GM19397 (cell line): ENCODE data around the gene GTPBP2.
A peak's percentile ranks its signal among the peaks of the same experiment; 100 is the strongest.
"Not testable (repeated sequence)": the region's sequence is repeated elsewhere in the genome, so short reads cannot be mapped to it uniquely, and the experiment has no call there.

Experiments
- ATAC-seq: cut with Tn5 transposase; IDR thresholded peaks from one replicate; pipeline ENCODE4 v1.9.1; 2021; ENCODE audit warnings: mild to moderate bottlenecking, moderate library complexity; ENCODE audit not compliant: unreplicated experiment

GTPBP2 gene

GRCh38 chr6:43662948-43663347 lies 33.9 kb upstream of the GTPBP2 start:
- not testable (repeated sequence) for ATAC-seq

- no peak for ATAC-seq
Observed at GRCh38 chr6:43658161-43658560, 29.1 kb upstream of the GTPBP2 start.

- no peak for ATAC-seq
Observed at GRCh38 chr6:43657221-43657802, 28.2 kb upstream of the GTPBP2 start.

- ATAC-seq, result not testable (repeated sequence)
Observed at GRCh38 chr6:43652822-43653221, 23.8 kb upstream of the GTPBP2 start.

- ATAC-seq, result no peak
Observed at GRCh38 chr6:43648248-43648647, 19.2 kb upstream of the GTPBP2 start.

GRCh38 chr6:43647613-43648012 lies 18.5 kb upstream of the GTPBP2 start:
- ATAC-seq, result no peak

GRCh38 chr6:43645613-43645964 lies 16.5 kb upstream of the GTPBP2 start:
- ATAC-seq, result no peak

GRCh38 chr6:43644940-43645612 lies 16.0 kb upstream of the GTPBP2 start, which contains the start of gene RSPH9:
Gene RSPH9 (plus strand): TSS chr6:43645036. CDS start chr6:43645099, 63 bp downstream.
- no peak for ATAC-seq

GRCh38 chr6:43639984-43640800 lies 11.1 kb upstream of the GTPBP2 start:
- ATAC-seq, result no peak

- ATAC-seq, result no peak
Observed at GRCh38 chr6:43636308-43636659, 7.2 kb upstream of the GTPBP2 start.

GRCh38 chr6:43635387-43636307 lies 6.6 kb upstream of the GTPBP2 start, which contains the start of gene MAD2L1BP:
Gene MAD2L1BP (plus strand): TSS chr6:43635840. CDS start chr6:43635876, 36 bp downstream.
- peak; percentile 89 for ATAC-seq

- ATAC-seq, result no peak
Observed at GRCh38 chr6:43634702-43635303, 5.7 kb upstream of the GTPBP2 start.

GRCh38 chr6:43633002-43633401 lies 3.9 kb upstream of the GTPBP2 start:
- ATAC-seq, result not testable (repeated sequence)

GRCh38 chr6:43630980-43631619 lies 2.0 kb upstream of the GTPBP2 start:
- ATAC-seq, result no peak

- ATAC-seq, result peak; percentile 47
Observed at GRCh38 chr6:43629505-43630300, 639 bp upstream of the GTPBP2 start.

GRCh38 chr6:43628393-43629103 lies 516 bp downstream of the GTPBP2 start:
- ATAC-seq, result peak; percentile 20

GRCh38 chr6:43627008-43627825 lies 1.8 kb downstream of the GTPBP2 start:
- no peak for ATAC-seq
